Stimulated activated CD4-positive, alpha-beta T cell treated with anti-CD3 and anti-CD28 coated beads, Interleukin-4, amount 100 ng/mL, for 1 hour (primary cell): Measurements from ENCODE around the gene FGFRL1.
A peak's percentile ranks its signal among the peaks of the same experiment; 100 is the strongest.

ENCODE experiments used
- DNase-seq: peaks from one replicate; pipeline ENCODE4 v3.0.0-alpha.2; 2020

FGFRL1 gene

DNA sequence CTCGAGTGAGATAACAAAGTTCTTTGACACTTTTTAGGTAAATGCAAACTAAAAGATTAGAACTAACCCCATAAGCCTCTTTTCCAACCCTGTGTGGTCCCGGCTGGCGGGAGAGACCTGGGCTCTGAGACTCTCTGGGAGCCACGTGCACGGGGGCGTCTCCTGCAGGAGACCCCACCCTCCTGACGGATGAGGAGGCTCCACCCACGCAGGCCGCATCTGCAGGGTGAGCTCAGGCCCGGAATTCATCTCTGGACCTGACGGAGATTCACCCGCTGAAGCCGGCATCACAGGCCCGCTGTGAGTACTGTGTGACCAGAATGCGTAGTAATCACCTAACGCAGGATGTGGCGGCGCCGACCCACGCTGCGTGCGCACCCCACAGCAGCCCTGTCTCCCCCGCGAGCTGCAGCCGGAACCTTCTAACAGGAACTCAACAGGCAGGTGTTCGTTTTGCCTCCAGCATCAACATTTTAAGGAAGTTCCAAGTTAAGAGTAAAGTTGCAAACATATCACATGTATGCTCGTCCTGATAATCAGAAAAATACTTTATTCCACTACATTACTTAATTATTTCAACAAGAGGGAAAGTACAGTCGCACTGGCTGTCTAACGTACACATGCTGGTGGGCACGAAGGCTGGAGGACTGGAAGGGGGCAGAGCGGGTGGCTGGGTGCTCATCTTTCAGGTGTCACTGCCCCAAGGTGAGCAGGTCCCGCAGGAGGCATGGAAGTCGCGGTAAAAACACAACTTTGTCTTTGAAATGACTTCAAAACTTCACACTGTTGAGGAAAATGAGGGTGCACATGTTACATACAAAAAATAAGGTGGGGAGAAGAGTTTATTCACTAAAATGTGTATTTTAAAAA is 44.5 kb downstream of the FGFRL1 start:
- peak; percentile 78 for DNase-seq

DNA sequence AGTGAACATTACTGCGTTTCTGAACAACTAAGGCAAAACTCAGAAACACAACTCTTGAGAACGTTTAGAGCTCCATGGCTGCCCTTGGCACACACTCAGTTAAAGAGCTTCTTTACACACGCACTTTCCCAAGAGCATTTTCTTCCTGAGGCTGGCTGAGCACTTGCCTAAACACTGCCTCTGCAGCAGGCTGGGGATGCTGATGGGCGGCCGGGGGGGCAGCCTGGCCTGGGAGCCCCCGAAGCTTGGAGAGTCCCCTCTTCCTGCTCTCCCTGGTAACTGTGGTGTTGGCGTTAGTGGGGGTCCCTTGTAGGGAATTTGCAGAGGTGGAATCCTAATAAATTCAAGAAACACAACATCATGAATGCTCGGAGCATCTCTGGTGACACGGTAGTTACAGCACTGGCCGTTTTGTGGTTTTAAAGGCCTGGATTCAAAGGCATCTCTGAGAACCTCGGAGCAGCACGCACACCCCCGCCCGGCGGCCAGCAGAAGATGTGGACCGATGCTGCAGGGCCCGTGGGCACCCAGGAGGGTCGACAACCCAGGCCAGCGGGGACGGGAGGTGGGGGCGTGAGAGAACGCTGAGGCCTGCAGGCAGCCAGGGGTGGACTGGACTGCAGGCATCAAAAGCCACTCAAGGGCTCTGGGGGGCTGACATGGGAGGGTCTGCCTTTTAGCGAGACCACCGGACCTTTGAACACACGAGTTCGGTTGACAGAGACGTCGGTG is 45.4 kb downstream of the FGFRL1 start:
- no peak for DNase-seq

DNA sequence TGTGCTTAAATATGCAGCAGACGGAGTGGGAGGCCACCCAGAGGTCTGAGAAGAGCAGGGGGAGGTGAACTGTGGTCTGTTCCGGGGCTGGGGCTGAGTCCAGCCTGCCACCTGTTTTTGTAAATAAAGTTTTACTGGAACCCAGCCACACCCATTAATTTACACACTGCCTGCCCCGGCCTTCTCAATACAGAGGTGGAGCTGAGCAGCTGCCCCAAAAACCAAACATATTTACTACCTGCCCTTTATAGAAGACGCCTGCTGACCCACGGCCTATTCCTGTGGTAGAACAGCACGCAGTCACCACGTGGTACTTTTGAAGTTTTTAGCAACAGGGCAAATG is 45.9 kb downstream of the FGFRL1 start:
- DNase-seq: no peak

DNA sequence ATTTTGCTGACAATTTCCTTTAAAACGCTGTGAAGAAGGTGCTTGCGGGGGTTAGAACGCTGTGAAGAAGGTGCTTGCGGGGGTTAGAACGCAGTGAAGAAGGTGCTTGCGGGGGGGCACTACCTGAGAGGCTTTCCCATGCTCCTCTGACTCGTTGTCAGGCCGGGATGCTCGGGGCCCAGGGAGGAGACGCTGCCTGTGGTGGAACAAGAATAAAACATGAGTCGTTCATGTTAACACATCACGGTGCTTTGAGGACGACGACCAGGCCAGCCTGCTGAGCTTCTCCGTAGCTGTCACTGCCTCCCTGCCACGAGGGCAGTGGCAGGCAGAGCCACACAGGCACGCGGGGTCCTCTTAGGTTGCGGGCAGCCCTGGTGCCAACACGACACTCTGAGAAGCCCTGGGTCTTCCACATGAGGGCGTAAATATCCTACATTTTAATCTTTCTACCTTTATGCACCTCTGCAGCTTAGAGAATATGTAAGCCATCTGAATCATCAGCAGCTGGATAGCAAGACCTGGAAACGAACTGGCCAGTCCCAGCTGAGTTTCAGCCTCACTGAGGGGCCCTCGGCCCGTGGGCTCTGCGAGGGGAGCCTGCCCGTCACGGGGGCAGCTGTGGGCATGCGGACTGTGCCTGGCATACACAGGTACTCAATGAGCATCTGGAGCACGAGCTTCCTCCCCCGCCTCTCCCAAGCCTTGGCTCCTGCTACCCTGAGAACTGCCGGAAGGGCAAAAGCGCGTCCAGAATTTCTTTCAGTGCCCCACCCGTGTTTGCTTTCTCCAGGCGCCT is 47.0 kb downstream of the FGFRL1 start:
- DNase-seq: no peak

DNA sequence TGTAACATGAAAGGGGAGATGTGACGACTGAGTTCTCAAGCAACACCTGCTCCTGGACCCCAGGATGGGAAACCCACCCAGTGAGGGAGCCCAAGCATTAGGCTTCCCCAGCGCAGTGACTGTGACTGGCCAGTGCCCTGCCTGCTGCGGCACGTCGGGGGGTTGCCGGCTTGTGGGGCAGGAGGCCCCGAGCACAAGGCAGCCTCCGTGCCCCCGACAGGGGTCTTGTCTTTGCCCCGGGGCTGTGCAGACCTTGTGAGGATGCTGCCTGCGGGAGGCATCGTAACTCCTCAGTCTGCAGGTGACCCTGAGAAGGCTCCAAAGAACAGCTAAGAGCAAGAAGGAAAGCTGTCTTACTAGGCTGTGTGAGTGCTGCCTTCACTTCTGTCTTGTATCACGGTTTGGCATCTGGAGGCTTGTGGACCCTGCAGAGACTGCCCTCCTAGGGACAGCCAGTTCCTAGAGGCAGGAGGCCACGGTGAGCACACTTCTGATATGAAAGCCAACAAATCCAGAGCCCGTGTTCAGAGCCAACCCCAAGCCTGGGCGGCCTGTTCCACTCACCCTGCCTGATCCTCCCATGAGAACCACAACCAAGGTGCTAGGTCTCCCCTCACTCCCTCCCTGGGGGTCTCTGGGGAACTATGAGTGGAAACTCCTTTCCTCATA is 47.7 kb downstream of the FGFRL1 start:
- DNase-seq: no peak

DNA sequence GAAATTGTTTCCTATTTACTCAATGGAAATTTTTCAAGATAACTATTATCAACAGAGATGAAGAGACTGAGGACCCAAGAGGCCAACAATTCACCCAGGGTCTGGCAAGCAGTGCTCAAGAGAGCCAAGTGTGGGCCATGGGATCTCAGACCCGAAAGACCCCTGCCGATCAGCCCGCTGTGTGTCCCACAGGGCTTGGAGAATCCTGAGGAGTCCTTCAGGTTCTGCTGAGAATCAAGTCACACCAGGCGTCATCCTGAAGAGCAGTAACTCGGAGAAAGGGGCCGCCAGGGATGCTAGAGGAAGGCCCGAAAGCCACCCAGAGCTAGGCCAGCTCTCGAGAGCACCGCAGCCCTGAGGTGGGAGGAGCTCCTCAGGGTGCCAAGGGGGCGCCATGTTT is 48.7 kb downstream of the FGFRL1 start:
- no peak for DNase-seq

DNA sequence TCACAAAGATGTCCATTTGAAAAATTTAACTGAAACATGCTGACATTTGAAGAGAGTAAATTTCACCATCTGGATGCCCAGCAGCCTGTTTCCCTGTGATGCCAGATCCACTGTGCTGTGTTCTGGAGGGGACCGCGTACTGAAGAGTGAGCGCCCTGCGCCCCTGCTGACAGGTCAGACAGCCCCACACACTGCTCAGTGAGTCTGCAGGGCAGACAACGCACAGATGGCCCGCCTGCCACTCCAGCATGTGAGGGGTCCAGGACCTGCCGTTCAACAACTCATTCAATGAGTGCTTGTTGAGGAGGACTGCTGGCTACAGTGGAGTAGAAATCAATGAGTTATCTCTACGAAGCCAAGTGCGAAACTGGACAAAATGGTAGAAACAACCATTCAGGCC is 49.2 kb downstream of the FGFRL1 start:
- DNase-seq: no peak

DNA sequence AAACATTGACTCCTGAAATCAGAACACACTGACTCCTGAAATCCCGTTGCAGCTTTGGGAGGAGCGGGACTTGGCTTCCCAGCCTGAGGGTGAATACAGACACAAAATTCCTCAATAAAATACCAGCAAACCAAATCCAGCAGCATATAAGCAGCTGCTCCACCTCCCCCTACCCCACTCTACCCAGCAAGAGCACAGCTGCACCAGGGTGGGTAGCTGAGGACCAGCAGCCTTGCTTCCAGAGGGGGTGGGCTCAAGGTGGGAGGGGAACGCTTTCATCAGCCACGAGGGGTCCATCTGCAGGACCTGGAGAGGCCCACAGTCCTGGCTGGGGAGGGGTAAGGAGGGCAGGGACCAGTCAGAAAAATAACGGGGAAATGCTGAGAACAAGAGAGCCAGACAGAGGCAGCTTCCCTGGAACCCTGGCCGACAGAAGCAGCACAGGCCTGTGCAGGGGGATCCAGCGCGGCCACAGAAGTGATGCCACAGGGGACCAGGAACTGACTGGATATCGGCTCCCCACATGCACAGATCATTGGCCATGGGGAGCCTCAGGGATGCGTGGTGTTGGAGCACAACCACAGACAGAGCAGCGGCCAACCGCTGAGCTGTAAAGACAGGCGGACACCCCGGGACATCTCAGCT is 49.8 kb downstream of the FGFRL1 start:
- no peak for DNase-seq

DNA sequence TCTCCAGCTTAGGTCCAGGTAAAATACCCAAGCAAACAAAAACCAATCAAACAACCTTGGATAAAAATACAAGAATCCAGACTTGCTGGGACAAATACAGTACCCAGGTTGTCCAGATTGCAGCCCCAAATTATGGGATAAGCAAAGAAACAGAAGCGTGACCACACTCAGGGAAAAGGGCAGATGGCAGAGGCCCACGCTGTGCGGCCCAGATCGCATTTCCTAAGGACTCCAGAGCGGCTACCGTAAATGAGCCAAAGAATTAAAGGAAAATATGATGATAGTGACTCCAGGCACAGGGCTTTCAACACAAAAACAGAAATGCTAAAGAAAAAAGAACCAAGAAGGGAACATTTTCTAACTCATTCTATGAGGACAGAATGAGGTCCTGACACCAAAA is 50.3 kb downstream of the FGFRL1 start:
- DNase-seq: no peak

DNA sequence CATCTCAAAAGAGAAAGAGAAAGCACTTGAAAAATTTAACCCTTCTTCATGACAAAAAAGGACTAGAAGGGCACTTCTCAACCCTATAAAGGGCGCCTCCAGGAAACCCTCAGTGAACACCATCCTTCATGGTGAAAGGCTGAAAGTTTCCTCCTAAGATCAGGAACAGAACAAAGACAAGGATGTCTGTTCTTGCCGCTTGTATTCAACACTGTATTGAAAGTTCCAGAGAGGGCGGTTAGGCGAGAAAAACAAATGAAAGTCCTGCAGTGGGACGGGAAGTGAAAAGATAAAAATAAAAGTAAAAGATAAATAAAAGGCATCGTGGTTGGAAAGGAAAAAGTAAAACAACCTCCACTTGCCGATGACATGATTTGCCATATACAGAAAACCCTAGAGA is 51.0 kb downstream of the FGFRL1 start:
- no peak for DNase-seq

DNA sequence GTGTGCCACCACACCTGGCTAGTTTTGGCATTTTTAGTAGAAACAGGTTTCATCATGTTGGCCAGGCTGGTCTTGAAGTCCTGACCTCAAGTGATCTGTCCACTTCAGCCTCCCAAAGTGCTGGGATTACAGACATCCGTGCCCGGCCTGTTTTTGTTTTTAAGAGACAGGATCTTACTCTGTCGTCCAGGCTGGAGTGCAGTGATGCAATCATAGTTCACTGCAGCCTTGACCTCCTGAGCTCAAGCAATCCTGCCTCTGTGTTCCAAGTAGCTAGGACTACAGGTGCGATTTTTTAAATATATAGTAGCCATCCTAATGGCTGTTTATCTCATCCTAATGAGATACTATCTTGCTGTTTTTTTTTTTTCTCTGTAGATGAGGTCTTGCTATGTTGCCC is 54.3 kb downstream of the FGFRL1 start:
- DNase-seq: no peak

DNA sequence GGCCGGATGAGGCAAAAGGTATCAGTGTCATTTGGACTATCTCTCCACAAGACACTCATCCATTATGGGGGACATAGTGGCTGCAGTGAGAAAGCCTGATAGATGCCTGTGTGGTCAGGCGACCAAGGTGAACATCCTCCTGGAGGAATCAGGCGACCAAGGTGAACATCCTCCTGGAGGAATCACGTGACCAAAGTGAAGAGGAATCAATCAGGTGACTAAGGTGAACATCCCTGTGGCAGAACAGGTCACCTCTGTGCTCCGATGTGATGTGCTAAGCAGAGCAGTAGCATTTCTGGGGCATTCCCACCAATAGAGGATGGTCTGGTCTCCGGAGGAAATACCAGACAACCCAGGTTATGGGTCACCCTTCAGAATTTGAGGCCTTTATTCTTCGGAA is 58.0 kb downstream of the FGFRL1 start:
- DNase-seq: no peak

DNA sequence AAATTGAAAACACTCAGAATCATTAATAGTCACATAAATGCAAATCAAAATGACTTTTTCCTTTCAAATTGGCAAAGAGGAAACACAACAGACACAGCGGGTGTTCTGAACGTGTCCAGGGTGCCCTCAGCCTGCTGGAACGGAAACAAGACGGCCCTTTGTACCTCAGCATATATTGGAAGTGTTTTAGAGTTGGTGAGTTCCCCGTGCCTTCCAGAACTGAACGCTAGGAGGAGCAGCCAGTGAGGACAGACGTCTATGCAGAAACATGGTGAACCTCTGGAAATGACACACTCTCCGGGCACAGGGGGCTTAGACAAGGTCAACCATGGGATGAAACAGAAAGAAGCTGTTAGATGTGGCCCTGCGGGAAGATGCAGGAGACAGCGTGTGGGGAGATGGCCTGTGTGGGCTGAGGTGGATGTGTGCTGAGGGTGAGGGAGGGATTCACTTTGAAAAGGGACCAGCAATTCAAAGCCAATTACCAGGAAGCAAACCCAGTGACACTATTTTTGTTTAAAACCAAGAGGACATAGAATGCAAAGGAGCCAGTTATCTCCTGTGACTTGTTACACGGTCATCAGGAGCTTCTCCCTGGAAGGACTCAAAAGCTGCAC is 61.5 kb downstream of the FGFRL1 start:
- DNase-seq: peak; percentile 53

DNA sequence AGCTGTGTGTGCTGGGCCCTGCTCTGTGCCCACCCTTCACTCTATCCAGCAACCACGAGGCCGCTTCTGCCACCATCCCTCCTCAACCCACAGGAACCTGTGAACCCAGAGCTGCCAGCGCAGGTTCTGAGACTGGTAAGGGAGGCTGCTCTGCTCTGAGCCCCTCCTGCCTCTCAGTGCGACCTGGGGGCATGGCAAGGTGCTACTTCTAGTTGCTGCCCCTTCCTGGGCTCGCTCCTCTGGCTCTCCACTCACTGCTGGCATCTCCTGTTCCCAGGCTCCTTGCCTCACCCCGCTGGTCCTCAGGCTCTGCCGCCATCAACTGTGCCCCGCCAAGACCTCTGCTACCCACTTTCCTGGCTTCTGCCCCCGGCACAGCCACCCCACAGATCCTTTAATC is 62.7 kb downstream of the FGFRL1 start:
- DNase-seq: no peak

DNA sequence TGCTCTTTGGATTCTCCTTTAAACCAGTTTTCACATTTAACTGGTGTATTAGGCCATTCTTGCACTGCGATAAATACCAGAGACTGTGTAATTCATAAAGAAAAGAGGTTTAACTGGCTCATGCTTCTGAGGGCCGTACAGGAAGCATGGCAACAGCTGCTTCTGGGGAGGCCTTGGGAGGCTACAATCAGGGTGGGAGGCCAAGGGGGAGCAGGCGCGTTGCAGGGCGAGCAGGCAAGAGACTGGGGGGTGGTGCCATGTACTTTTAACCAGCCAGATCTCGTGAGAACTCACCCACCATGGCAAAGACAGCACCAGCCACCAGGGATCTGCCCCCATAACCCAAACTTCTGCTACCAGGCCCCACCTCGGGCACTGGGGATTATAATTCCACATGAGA is 63.8 kb downstream of the FGFRL1 start:
- DNase-seq: no peak

DNA sequence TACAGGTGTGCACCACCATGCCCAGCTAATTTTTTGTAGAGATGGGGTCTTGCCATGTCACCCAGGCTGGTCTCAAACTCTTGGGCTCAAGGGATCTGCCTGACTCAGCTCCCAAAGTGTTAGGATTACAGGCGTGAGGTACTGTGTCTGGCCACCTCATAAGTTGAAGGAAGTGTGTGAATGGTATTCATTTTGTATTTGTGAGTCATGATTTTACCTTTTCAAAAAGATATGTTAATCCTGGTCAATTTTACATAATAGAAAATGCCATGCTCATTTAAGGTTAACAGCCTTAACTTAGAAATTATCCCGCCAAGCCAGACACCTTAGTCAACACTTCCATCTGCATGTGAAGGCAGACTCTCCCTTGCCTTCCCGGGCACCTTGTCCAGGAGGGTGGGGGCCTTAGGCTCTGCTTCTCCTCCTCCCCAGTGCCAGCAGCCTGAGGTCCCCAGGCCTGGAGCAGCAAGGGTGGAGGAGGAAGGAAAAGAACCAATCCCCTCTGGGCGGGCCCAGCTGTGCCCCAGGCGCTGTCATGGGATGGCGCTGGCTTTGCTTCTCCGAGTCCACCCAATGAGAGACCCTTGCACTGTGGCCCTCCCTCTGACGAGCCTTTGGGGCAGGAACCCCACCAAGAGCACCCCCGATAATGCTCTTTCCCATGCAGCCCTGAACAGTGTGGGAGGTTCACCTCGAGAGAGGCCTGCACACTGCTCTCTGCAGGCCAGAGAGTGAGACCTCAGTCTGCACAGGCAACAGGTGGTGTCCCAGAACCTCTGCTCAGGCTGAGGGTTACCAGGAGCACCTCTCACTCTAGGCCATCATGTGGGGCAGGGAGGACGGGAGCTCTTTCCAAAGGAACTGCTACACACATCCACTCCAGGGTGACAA is 64.6 kb downstream of the FGFRL1 start:
- no peak for DNase-seq
